NCI-H2227 treated with DMSO at 0.1 percent for 48 hours (cell line): ENCODE measurements around the gene FBXL16.
"Not testable (repeated sequence)": the region's sequence is repeated elsewhere in the genome, so short reads cannot be mapped to it uniquely, and the experiment has no call there.

Source experiments
- DNase-seq: peaks from one replicate; lab custom pipeline; 2025; lab: John Stamatoyannopoulos, UW

The FBXL16 gene

DNA sequence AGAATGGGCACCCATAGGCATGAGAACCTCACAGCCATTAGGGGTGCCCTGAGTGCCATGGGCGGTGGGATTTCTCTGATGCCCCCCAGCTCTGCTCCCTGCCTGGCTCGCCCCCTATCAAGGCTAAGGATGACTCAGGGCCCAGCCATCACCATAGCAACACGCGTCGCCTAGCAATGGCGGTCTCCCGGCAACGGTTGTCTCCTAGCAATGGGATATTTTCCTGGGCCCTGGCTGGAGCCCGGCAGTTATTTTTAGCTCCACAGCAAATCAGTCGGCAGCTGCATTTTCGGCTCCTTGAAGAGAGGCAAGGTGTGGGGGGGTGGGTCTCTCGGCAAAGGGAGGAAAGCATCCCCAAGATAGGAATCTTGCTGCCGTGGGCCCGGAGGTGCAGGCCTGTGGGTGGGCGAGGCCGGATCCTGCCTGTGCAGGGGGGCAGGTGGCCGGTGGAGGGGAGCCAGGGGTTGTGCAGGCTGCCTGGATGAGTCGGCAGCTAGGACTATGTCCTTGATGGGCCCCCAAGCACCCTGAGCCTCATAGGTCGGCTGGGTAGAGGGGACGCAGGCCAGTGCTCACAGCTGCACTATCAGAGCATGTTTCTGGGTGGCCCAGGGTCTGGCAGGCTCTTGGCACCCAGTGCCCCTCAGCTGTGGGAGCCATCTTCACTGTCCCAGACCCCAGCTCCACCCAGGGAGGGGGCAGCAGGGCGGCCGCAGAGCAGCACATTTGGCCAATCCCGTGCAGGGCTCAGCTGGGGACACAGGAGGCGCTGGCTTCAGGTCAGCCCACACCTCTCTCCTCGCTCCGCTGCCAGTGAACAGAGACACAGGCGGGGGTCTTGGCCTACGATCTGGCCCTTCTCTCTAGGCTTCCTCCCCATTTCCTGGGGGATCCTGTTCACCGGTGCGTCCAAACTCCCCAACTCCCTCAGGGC is 4.2 kb upstream of the FBXL16 start:
- DNase-seq: peak; percentile 94

- no peak for DNase-seq
Observed at GRCh38 chr16:708959-709358, 3.4 kb upstream of the FBXL16 start.

- no peak for DNase-seq
Observed at GRCh38 chr16:708019-708418, 2.4 kb upstream of the FBXL16 start.

DNA sequence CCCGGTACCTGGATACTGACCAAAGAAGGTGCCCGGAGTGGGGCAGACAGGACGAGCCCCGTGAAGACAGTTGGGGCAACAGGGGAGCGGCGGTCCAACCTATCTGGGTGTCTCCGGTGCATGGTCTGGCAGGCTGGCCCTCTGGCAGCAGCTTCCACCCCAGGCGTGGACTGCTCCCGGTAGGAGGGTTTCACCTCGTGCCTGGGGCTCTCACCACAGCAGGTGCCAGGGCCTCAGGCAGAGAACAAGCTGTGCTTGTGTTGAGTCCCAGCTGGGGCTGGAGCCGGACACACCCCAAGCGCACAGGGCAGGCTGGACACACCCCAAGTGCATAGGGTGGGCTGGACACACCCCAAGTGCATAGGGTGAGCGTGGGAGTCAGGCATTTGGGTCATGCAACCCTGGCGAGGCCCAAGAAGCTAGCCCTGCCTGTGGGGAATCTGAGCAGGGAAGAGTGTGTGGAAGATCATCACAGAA is 1.5 kb upstream of the FBXL16 start:
- no peak for DNase-seq

GRCh38 chr16:706189-707061 is 824 bp upstream of the FBXL16 start:
- DNase-seq: no peak

DNA sequence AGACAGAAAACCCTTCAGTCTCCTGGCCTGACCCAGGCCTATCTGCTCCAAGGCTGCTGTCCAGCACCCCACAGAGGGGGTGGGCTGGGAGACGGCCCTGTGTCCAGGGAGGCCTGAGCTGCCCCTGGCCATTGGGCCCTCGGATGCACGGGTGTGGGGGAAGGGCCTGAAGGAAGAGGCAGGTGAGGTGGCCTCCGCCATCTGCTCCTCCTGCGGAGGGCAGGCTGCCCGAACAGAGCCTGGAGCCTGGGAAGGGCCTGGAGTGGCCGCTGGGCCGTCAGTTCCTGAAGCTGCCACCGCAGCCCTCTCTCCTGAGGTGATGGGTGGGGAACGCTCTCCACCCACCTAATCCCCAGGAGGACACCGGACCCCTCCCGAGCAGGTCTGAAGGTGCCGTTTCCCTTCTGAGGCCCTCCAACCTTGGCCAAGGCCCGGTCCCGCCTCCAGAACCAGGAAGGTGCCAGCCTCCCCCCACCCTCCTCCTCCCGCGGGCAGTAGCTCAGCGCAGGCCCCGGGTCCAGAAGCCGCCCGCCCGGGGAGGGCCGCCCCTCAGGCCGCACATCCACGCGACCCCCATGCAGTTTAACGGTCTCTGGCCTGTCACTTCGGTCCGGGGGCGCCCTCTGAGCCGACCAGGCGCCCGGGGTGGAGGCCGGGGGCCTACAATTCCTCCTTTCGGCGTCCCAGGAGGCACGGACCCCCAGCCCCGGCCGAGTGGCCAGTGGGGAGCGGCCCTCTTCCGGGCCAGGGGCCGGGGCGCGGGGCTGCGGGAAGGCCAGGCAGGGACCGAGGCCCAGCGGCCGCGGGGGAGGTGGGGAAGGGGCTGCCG is 835 bp downstream of the FBXL16 start:
- DNase-seq: no peak

GRCh38 chr16:704047-704446 is 1.6 kb downstream of the FBXL16 start:
- DNase-seq: no peak

GRCh38 chr16:703406-703805 is 2.2 kb downstream of the FBXL16 start:
- DNase-seq: no peak

DNA sequence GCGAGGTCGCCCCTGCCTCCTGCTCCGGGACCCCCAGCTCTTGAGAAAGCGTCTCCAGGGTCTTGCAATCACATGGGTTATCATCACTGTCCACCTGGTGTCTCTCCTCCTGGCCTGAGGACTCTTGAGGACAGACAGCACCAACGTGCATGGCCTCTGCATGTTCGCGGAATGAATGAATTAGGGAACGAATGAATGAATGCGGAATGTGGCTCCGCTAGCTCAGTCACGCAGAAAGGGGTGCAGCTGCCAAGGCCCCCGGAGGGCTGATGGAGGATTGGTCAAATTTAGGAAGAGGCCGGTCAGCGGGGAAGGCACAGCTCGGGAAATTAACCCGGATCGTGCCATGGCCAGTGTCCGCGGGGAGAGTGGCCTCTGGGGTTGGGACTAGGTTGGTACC is 3.3 kb downstream of the FBXL16 start:
- DNase-seq: no peak

- DNase-seq: no peak
Observed at GRCh38 chr16:700684-701584, 4.7 kb downstream of the FBXL16 start.

GRCh38 chr16:698911-699671 is 6.5 kb downstream of the FBXL16 start:
- no peak for DNase-seq

- DNase-seq: no peak
Observed at GRCh38 chr16:695355-696089, 10.1 kb downstream of the FBXL16 start.

- DNase-seq: no peak
Observed at GRCh38 chr16:694863-695354, 10.7 kb downstream of the FBXL16 start.

- DNase-seq: no peak
Observed at GRCh38 chr16:694187-694862, 11.3 kb downstream of the FBXL16 start.

DNA sequence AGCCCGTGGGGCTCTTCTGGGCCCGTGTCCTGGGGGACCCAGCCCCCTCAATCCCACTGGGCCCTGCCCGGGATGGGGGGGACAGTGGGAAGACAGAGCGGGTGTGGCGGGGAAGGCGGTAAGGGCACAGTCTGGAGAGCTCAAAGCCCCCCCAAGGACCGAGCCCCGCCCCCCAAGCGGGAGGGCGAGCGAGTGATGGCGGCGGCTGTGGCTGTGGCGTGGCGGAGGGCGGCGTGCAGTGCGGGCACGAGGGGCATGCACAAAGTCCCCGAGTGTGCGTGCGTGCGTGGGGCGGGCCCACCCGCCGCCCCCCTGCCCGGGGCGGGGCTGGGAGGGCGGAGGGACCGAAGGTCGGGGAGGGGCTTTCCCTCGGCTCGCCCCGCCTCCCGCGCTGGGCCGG is 11.8 kb downstream of the FBXL16 start:
- no peak for DNase-seq

DNA sequence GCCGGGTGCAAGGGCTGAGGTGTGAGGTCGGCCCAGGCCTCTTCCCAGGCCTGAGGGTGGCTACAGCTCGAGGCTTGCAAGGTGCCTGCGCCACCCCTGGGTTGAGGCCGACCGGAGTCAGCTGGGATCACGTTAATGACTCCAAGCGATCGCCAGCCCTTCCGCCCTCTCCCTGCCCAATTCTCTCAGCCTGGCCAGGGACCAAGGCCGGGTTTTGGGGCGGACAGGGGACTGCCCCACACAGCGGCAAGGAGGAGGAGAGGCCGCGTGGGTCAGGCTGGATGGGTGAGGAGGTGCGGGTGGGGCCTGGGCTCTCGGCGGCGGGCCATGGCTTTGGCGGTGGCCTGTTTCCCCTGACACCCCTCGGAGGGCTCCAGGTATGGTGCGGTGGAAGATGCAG is 12.2 kb downstream of the FBXL16 start:
- DNase-seq: no peak

- no peak for DNase-seq
Observed at GRCh38 chr16:692356-693108, 13.1 kb downstream of the FBXL16 start.

DNA sequence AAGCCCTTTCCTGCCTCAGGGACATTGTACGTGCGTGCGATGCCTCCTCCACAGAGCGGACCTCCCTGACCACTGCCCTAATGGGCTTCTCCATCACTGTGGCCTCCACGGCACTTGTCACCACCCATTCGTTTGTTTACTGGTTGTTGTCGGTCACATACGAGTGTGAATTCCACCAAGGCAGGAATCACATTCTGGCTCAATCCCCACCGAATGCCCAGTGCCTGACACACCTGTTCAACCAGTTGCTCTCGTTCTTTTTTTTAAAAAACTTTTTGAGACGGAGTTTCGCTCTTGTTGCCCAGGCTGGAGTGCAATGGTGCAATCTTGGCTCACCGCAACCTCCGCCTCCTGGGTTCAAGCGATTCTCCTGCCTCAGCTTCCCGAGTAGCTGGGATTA is 14.4 kb downstream of the FBXL16 start:
- not testable (repeated sequence) for DNase-seq
